GM18505 (cell line): ENCODE measurements around the gene ZFAND2A.
"Not testable (repeated sequence)": the region's sequence is repeated elsewhere in the genome, so short reads cannot be mapped to it uniquely, and the experiment has no call there.

ENCODE experiments used
- ATAC-seq: cut with Tn5 transposase; IDR thresholded peaks from one replicate; pipeline ENCODE4 v1.9.1; 2021; ENCODE audit not compliant: unreplicated experiment
- POLR2A ChIP-seq: IDR thresholded peaks from 4 replicates; pipeline ENCODE4 v1.6.1; 2011; ENCODE audit warnings: borderline replicate concordance; ENCODE audit not compliant: insufficient read depth, insufficient read length; ENCODE audit errors: extremely low read depth

The ZFAND2A gene, protein sequence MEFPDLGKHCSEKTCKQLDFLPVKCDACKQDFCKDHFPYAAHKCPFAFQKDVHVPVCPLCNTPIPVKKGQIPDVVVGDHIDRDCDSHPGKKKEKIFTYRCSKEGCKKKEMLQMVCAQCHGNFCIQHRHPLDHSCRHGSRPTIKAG

DNA sequence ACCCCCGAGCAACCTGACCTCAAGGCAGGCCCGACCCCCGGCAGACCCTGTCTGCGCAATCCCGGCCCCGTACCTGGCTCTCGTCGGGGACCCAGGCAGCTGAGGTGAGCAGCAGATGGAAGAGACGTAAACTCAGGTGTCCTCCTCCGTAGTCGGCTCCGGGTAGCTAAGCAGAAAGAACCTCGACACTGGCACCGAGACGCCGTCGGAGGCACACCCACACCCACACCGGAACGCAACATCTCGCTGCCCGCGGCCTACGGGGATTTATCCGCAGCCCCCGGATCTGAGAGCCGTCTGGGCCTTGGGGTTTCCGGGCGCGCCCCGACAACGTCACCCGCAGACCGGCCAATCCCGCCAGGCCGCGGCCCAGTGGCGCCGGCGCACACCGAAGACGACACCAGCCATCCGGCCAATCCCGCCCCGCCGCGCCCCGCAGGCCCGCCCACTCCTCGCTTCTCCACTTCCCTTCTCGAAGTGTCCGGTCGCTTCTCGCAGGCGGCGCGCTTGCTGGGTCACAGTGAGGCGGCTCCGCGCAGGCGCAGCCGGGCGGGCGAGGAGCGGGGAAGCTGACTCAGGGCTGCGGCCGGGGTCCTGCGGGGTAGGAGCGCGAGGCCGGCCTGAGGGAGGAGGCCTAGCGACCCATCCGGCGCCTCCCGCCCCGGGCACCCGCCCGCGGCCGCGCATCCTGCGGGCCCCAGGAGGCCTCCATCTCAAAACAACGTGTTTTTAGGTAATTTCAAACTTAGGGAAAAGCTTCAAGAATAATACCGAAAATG lies at the start of gene ZFAND2A:
Gene ZFAND2A (minus strand): TSS at position 306 of the 779 bp plus-strand sequence. CDS start 1,984 bp downstream, outside the sequence.
- TF ChIP-seq POLR2A: peak; percentile 92
- ATAC-seq: peak; percentile 94

DNA sequence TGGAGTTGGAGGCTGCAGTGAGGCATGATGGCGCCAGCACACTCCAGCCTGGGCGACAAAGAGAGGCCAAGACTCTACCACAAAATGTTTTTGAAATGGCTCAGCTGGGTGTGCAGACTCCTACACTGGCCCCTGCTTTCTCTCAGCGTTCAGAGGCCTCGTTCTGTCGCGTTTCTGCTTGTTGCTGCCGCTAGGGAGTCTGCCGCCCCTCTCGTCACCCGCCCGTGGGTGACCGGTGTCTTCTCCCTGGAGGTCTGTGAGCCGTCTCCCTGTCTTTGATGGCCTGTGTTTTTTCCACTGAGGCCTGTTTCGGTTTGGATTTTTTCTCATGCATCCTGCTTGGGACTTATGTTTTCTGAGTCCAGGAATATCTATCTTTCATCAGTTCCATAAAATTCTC lies 49.1 kb upstream of the ZFAND2A start:
- no peak for ATAC-seq
- no peak for TF ChIP-seq POLR2A

DNA sequence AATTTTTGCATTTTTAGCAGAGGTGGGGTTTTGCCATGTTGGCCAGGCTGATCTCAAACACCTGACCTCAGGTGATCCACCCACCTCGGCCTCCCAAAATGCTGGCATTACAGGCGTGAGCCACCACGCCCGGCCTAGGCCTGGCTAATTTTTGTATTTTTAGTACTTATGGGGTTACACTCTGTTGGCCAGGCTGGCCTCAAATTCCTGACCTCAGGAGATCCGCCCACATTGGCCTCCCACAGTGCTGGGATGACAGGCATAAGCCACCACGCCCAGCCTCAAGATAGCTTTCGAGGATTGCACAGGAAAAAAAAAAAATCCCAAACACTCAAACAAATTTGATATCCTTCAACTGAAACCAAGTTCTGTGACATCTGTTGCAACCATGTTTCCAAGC lies 45.7 kb upstream of the ZFAND2A start:
- not testable (repeated sequence) for ATAC-seq

DNA sequence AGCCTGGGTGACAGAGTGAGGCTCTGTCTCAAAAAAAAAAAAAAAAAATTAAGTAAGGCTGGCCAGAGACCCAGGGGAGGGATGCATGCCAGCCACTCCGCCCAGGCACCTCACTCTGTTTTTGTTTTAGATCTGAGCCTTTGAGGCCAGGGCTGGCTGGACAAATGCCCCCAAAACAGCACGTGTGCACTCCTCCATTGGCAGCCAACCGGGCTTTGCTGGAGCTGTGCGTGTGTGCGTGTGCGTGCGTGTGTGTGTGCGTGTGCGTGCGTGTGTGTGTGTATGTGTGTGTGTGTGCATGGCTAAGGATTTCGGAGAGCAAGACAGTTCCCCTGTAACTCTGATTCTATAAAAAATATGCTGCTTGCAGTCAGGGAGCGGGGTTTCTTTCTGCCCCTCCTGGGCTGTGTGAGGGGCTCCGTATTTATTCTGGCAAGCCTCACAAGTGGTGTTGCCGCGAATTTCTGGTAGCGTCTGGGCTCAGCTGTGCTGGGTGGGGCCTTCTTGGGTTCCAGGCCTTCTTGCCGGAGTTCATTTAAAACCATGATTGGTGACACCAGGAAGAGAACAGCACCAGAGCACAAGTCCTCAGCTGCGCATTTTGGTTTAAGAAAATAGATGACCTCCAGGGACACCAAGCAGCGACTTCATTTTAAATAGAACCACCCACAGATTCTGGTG lies 44.6 kb upstream of the ZFAND2A start:
- ATAC-seq: no peak
- TF ChIP-seq POLR2A: no peak

DNA sequence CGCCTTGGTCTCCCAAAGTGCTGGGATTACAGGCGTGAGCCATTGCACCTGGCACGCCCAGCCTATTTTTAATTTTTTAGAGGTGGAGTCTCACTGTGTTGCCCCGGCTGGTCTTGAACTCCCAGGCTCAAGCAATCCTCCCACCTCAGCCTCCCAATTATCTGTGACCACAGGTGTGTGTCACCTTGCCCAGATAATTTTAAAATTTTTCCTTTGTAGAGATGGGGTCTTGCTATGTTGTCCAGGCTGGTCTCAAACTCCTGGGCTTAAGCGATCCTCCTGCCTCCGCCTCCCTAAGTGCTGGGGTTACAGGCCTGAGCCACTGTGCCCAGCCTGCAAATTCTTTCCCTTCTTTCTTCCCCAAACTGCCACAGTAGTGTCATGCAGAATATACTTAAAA lies 42.9 kb upstream of the ZFAND2A start:
- not testable (repeated sequence) for ATAC-seq

DNA sequence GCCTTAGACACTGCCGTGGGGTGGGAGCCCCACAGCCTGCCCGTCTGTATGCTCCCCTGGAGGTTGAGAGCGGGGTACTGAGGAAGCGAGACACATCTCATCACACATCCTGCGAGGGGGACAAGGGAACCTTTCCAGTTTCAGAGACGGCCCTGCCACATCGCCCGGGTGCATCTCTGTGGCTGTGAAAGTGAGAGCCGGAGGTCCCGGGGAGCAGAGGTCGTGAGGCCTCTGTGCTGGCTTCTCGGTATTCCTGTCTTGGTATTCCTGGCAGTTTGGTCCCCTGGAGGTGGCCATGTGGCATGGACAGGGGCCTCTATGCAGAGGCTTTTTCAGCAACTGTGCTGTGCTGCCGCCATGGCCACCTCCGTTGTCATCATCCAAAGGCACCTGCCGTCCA lies 41.9 kb upstream of the ZFAND2A start:
- ATAC-seq: no peak
- no peak for TF ChIP-seq POLR2A

DNA sequence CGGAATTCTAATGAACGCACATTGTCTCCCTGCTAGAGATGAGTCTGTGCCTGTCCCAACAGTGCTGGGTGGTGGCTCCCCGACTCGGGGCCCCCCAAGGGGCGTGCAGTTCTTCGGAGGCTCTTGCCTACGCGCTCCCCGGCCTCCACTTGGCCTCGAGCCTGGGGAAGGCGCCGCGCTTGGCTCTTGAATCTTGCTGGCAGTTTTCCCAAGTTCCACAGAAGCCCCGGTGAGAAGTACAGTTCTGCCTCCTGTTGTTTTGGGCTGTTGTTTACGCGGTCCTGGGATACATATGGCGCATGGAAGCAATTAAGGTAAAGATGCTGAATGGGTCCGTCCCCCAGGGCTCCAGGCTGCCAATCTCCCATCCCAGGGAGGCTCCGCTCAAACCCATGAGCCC lies 40.0 kb upstream of the ZFAND2A start:
- TF ChIP-seq POLR2A: no peak
- no peak for ATAC-seq

DNA sequence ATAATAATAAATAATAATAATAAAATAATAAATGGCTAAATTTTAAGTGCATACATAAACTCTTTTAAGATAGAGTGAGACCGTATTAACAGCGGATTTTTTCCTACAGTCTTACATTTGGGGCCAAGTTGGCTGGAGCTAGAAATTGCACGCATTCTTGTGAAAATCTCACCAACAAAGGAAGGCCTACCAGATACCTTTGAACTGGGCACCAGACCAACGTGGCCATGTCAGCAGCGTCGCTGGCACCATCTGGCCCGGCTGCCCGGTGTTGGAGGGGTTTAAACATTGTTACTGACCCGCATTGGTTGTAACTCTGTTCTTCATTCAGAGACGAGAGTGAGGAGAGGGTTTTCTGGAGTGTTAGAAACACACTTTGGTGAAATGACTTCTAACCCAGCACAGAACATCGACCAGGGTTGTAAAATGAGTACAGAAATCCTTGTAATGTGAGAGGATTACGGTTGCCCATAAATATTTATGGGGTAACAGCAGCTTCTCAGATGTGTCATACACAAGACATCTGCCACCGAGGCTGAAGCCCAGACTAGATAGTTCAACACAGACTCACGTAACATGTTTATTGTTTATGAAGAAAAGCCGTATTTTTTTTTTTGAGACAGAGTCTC lies 38.1 kb upstream of the ZFAND2A start:
- ATAC-seq: no peak
- no peak for TF ChIP-seq POLR2A

DNA sequence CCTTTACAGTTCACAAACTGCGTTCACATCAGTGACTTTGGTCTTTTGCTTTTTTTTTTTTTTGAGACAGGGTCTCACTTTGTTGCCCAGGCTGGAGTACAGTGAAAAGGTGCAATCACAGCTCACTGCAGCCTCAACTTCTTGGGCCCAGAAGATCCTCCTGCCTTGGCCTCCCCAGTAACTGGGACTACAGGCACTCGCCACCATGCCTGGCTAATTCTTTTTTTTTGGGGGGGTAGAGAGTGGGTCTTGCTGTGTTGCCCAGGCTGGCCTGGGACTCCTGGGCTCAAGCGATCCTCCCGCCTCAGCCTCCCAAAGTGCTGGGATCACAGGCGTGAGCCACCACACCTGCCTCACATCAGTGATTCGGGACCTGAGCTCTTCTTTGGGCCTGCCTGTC lies 37.0 kb upstream of the ZFAND2A start:
- no peak for ATAC-seq
- TF ChIP-seq POLR2A: no peak

DNA sequence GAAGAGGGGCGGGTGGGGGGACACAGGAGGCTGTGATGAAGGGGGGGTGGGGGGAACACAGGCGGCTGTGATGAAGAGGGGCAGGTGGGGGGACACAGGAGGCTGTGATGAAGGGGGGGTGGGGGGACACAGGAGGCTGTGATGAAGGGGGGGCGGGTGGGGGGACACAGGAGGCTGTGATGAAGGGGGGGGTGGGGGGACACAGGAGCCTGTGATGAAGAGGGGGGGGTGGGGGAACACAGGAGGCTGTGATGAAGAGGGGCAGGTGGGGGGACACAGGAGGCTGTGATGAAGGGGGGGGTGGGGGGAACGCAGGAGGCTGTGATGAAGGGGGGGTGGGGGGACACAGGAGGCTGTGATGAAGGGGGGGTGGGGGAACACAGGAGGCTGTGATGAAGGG lies 36.4 kb upstream of the ZFAND2A start:
- not testable (repeated sequence) for ATAC-seq

DNA sequence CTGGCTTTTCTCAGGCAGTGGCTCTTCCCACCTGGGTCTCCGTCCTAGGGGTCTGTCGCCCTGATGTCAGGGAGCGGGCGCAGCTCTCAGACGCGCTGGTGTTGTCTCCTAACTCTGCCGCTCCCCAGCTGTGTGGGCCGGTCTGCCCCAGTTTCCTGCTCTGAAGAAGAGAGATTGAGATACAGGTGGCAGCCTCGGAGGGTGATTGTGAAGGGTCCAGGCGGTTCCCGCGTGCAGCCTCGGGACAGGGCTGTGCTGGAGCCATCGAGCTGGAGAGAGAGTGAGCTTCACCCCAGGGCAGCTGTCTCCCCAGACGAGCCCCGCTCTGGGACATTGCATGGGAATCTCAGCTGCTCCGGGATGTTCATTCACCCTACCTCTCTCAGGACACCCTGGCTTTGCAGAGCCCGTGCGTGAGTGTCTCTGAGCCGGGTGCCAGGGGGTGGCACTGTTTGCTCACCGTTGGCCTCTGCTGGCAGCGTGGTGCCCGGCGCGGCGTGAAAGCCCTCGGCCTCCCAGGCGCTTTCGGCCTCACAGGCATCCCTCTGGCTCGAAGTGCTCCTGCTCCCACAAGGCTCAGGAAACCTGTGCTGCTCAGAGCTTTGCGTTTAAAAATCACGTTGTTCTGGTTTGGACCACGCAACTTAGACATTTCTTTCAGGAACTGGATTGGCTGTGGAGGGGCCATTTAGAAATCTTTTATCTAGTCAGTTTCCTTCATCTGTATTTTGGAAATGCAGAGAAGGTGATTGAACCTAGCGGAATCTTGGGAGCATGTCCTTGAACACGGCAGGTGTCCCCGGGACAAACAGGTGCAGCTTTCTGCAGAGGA lies 33.8 kb upstream of the ZFAND2A start:
- no peak for ATAC-seq

DNA sequence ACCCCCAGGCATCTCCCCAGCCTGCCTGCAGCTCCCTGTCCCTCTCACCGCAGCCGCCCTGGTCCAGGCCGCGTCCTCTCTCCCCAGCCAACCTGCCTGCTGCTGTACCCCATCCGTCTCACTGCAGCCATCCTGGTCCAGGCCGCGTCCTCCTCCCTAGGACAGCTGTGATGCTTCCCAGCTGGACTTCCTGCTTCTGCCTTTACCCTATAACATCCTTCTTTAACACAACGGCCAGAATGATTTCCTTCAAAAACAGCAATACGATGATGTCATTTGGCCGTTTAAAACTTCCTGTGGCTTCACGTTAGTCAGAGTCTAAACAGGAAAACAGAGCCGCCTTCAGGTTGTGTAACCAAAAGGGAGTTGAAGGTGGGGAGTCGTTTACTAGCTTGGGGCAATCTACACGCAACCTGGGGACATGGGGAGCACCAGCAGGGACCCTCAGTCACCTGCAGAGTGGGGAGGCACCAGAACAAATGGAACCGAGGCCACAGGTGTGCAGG lies 32.2 kb upstream of the ZFAND2A start:
- ATAC-seq: no peak
- TF ChIP-seq POLR2A: no peak

More for the DNA sequence above, 33.8 kb upstream of the ZFAND2A start:
- TF ChIP-seq POLR2A: no peak
